GM18526 (cell line): ENCODE measurements around the gene LRFN2.

Experiments used
- POLR2A ChIP-seq: IDR thresholded peaks from 3 replicates; pipeline ENCODE4 v1.6.1; 2011; ENCODE audit not compliant: insufficient read length; ENCODE audit errors: extremely low read depth

LRFN2 gene

DNA sequence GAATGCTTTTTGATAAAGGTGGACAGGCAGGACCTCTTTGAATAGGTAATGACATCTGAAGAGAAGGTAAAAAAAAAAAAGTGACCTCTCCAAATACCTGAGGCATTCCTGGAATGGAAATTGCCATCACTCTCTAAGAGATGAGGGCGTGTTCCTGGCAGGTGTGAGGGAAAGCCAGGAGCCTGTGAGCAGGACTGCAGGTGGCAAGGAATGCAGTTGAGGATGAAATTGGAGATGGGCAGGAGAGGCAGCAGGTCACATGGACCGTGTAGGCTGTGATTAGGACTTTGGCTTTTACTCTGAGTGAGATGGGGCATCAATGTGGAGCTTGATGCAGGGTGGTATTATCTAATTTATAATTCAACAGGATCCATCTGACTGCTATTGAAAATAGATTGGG is 227.4 kb downstream of the LRFN2 start:
- TF ChIP-seq POLR2A: no peak

DNA sequence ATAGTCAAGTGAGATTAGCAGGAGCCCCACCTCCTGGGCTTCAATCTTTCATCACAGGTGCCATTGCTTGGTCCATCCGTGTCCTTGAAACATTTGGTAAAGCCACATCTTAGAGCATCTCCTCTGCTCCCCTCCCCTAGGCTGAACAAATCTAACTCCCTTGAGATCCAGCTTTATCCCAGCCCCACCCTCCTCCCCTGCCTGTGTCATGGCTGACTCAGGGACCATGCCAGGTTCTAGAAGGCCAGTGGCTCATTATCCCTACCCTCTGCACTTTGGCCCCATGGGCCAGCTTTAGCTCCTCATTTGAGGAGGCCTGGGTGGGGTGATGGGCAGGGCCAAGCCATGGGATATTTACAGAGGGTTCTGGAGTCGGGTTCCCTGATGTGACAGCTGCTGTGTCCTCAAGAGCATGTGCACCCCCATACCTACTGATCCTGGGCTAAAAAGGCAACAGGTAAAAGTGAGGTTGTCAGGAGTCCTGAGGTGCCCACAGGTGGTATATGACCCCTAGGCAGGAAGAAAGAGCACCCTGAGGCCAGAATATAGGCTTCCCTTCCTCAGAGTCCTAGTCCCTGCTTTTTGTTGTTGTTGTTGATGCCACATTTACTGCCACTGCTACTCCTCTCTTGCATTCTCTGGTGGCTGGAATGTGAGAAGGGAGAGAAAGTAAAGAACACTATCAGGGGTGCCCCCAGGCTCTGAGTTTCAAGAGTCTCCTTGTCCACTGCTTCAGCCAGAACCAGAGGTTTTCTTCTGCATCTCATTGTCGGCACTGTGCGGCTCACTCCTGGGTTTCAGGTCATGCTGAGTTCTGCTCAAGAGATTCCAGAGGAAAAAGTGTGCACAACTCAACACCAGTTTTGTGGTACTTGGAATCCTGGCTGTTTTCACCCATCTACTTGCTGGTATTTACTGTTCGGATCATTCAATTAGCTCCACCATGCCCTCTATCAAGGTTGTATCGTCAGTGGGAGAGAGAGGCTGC is 228.4 kb downstream of the LRFN2 start:
- no peak for TF ChIP-seq POLR2A

DNA sequence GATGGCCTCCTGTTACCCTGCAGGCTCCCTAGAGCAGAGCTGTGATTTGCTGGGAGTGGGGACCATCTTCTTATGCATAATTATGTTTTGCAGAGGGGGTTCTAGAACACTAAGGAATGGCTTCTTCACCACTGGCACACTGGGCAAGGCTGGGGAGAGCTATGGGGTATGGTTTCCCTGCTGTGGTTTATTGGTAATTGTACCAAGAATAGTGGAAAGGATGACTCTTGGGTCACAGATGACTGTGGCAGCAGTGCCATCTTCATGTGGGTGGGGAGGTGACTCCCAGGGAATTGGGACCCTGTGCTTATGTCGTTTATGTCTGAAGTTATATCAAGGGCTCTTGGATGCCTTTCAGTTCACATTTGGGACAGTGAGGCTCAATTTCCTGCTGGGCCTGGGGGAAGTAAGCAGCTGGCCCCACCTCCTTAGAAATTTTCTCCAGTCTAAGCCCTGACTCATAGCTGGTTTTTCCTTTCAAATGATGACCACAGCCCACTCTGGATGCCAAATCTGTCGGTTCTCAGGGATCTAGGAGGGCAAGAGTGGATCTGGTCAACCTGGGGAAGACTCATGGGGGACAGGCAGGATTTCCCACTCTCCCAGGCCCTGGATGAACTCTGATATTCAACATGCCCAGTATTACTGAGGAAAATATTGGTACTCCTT is 230.8 kb downstream of the LRFN2 start:
- no peak for TF ChIP-seq POLR2A

- TF ChIP-seq POLR2A: no peak
Observed at GRCh38 chr6:40355532-40355931, 231.6 kb downstream of the LRFN2 start.

GRCh38 chr6:40355066-40355465 is 232.1 kb downstream of the LRFN2 start:
- TF ChIP-seq POLR2A: no peak

GRCh38 chr6:40353967-40354452 is 233.2 kb downstream of the LRFN2 start:
- no peak for TF ChIP-seq POLR2A

GRCh38 chr6:40353197-40353966 is 233.8 kb downstream of the LRFN2 start:
- no peak for TF ChIP-seq POLR2A

- TF ChIP-seq POLR2A: no peak
Observed at GRCh38 chr6:40352527-40353170, 234.5 kb downstream of the LRFN2 start.

DNA sequence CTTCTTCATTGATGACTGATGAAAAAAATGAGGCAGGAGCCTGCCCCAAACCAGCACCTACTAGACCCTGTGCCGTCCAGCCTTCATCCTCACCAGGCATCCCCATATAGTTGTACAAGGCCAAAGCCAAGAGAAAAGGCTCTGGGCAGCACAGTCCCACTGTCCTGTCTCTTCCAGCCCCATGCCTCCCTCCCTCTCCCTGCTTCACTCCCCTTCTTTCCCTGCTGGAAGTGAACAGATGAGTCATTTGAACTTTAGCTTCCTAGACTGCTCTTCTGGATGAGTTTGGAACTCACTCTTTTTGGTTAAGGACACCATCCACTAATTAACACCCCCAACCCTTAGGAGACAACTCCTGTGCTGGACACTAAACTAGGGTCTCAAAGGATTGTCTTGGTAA is 235.2 kb downstream of the LRFN2 start:
- no peak for TF ChIP-seq POLR2A

- TF ChIP-seq POLR2A: no peak
Observed at GRCh38 chr6:40350747-40351217, 236.4 kb downstream of the LRFN2 start.

GRCh38 chr6:40349901-40350746 is 237.0 kb downstream of the LRFN2 start:
- no peak for TF ChIP-seq POLR2A

DNA sequence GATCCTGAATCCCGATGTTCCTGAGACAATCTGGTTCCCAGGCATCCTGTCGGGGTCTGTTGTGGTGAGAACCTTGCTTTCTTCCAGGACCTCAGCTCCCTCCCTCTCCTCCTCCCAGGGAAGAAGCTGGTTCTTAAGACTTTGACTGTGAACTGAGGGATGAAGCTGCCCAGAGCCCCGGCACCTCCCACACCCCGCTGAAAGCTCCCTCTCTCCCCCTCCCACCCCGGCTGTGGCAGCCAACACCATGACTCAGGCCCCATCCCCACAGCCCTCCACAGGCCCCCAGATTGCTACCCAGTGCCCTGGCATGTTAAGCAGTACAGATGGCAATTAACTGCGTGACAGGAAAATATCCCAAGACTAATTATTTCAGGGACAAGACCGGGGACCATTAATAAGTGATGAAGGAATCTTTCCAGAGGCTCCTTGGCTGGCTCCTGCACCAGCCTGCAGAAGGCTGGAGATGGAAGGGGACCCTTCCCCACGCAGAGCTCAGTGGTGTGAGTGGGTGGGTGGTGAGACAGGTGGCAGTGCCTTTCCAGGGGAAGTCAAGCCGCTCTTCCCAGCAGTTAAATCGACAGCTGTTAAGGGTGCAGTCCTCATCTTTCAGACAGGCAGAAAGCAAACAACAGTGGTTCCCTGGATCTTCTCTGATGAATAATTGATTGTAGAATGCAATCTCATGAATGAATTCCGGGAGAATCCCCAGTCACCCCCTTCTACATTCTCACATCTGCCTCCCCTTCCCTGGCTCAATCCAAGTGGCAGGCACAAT is 237.9 kb downstream of the LRFN2 start:
- TF ChIP-seq POLR2A: no peak

DNA sequence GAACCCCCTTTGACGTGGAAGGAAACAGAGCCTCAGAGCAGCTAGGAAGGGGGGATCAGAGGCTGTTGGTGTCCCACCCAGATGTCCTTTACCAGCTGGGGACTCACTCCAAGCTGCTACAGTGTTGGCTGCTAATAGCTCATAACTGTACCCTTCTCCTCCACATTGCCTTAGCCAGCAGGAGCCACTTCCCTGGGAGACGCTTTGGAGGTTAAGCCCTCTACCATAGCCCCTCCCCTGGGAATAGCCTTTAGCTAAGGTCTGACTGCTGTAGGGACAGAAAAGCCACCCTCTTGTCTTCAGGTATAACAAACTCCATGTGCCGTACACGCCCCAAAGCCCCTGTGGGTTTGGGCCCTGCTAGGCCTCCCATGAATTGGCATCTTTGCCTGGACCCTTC is 238.6 kb downstream of the LRFN2 start:
- TF ChIP-seq POLR2A: no peak
